Measurements from ENCODE around the gene LAMB3. TPM values are rescaled to one million over a fixed set of nuclear protein-coding genes. Genes with fewer than 3 reads are reported as not detected.

Gene LAMB3
- total RNA-seq, 1 experiment from 2014 or later = 0.28 TPM

- no peak overlapping the region for H3K4me3 Mint-ChIP-seq
- Histone ChIP-seq H3K4me1 (ENCODE audit: insufficient read depth, low read length) (no peaks in the 10 kb centered on the region), H4K8ac (replicated peaks; ENCODE audit: insufficient read length, low read depth, low read length) (no peak overlapping the region), H2BK15ac (ENCODE audit: low read depth, low read length) (no peak overlapping the region), H3K4ac (ENCODE audit: low read depth, low read length) (no peak overlapping the region), H2AFZ (ENCODE audit: low read length) (no peak overlapping the region), H3K9me3 (ENCODE audit: control insufficient read depth, low read depth, low read length) (no peaks in the 10 kb centered on the region), H2AK5ac (ENCODE audit: insufficient read length, low read length) (no peak overlapping the region), H4K91ac (ENCODE audit: insufficient read length, low read depth, low read length) (no peak overlapping the region), H3K23ac (ENCODE audit: insufficient read length, low read depth, low read length) (no peak overlapping the region), H3K18ac (ENCODE audit: insufficient read length, low read depth, low read length) (no peak overlapping the region), H3K27ac (ENCODE audit: insufficient read length, low read depth, low read length) (no peak overlapping the region), H2BK20ac (ENCODE audit: low read depth, low read length, poor library complexity, severe bottlenecking) (no peak overlapping the region), H3T11ph (ENCODE audit: low read length) (no peak overlapping the region), H3K79me2 (ENCODE audit: insufficient read depth, low read length) (no peaks in the 10 kb centered on the region), H3K14ac (ENCODE audit: insufficient read depth, low read length) (no peak overlapping the region), H2BK12ac (ENCODE audit: insufficient read length, low read depth, low read length) (no peak overlapping the region), H2BK120ac (ENCODE audit: low read depth, low read length, poor library complexity, severe bottlenecking) (no peak overlapping the region), H3K9ac (ENCODE audit: extremely low read depth, insufficient read length, low read length) (no peak overlapping the region), H3K79me1 (ENCODE audit: insufficient read depth, low read depth, low read length, poor library complexity, severe bottlenecking) (no peaks in the 10 kb centered on the region), H3K4me2 (ENCODE audit: insufficient read depth, insufficient read length, low read length) (no peak overlapping the region), H4K5ac (ENCODE audit: insufficient read length, low read depth, low read length) (no peak overlapping the region), H4K20me1 (ENCODE audit: control insufficient read depth, insufficient read depth, insufficient read length) (no peaks in the 10 kb centered on the region), H3K23me2 (ENCODE audit: insufficient read length, low read depth, low read length, poor library complexity, severe bottlenecking) (no peaks in the 10 kb centered on the region), H2BK5ac (ENCODE audit: insufficient read length, low read length) (no peak overlapping the region), H3K27me3 (ENCODE audit: insufficient read depth, low read length) (no peaks in the 10 kb centered on the region), H3K56ac (ENCODE audit: insufficient read length, low read depth, low read length) (no peak overlapping the region)
- no peaks in the 10 kb centered on the region; a peak in 3 of 7 replicates for H3K36me3 Mint-ChIP-seq (ENCODE audit: insufficient read depth in 1 of 3, low read depth in 3 of 3)
- no peaks in the 10 kb centered on the region; a peak in 1 of 5 replicates for H3K9me3 Mint-ChIP-seq
- no peak for TF ChIP-seq CTCF (conservative IDR thresholded peaks at IDR 0.05)
- H3K27ac Mint-ChIP-seq = no peak overlapping the region
- peaks cover 7% of the 10 kb centered on the region for H3K27me3 Mint-ChIP-seq (ENCODE audit: low read depth)
- WGBS (ENCODE audit: extremely low coverage, insufficient read length, low lambda C conversion rate) = no CpG with 5 or more reads among the region's 10 CpGs
- H3K4me1 Mint-ChIP-seq = peaks cover 6 to 10% of the 10 kb centered on the region in 2 experiments
- DNase-seq = no peak
These were observed 35.1 kb downstream of the LAMB3 start for GRCh38 chr1:209617047-209617673.
